Measurements from ENCODE around the gene FGF11.

Gene FGF11

DNA sequence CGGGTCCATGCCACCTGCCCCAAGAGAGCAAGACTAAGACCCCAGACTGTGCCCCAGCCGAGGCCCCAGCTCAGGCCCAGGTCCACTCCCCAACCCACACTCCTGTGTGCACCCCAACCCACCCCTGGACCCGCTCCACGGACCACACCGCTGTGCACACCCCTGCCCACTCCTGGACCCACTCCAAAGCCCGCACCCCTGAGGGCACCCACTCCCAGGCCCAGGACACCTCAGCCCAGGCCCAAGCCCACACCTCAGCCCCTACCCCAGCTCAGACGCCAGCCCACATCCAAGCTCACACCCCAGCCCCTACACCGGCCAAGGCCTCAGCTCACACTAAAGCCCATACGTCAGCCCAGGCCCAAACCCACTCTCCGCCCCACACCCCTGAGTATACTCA is 9.6 kb upstream of the FGF11 start:
- TF ChIP-seq GATA1 (IDR thresholded peaks at IDR 0.05; ENCODE audit: low read depth, low read length) (no peak), POLR2A (IDR thresholded peaks at IDR 0.05; ENCODE audit: low read length) (no peak)
- DNase-seq, result no peak

- no peak for DNase-seq
- TF ChIP-seq GATA1 (IDR thresholded peaks at IDR 0.05; ENCODE audit: low read depth, low read length), result no peak
- TF ChIP-seq POLR2A (IDR thresholded peaks at IDR 0.05; ENCODE audit: low read length), result no peak
Measured at GRCh38 chr17:7431231-7431630, 8.1 kb upstream of the FGF11 start.

DNA sequence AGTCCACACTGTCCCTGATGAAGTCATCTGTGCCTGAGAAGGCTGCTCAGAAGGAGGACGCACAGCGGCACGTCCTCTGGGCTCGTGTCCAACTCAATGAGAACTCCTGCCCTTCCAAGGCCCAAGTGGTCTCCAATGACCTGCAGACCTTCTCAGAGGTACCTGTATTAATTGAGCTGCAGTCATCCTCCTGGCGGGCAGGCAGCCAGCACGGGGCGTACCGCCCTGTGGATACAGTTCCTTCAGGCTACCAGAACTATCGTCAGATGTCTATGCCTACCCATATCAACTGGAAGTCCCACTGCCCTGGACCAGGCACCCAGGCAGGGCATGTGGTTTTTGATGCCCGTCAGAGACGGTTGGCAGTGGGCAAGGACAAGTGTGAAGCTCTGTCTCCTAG is 7.0 kb upstream of the FGF11 start:
- TF ChIP-seq POLR2A (IDR thresholded peaks at IDR 0.05; ENCODE audit: low read length) (no peak), GATA1 (IDR thresholded peaks at IDR 0.05; ENCODE audit: low read depth, low read length) (no peak)
- no peak for DNase-seq

GRCh38 chr17:7435676-7436555 is 3.4 kb upstream of the FGF11 start:
- peak; percentile 58 to 62 for DNase-seq
- no peak for TF ChIP-seq GATA1 (IDR thresholded peaks at IDR 0.05; ENCODE audit: low read depth, low read length)
- TF ChIP-seq POLR2A (IDR thresholded peaks at IDR 0.05; ENCODE audit: low read length), result peak; percentile 35

GRCh38 chr17:7436556-7437368 is 2.5 kb upstream of the FGF11 start:
- peak; percentile 85 to 90 for DNase-seq
- no peak for TF ChIP-seq POLR2A (IDR thresholded peaks at IDR 0.05; ENCODE audit: low read length)
- no peak for TF ChIP-seq GATA1 (IDR thresholded peaks at IDR 0.05; ENCODE audit: low read depth, low read length)

GRCh38 chr17:7437369-7437863 is 1.9 kb upstream of the FGF11 start:
- no peak for TF ChIP-seq POLR2A (IDR thresholded peaks at IDR 0.05; ENCODE audit: low read length)
- no peak for TF ChIP-seq GATA1 (IDR thresholded peaks at IDR 0.05; ENCODE audit: low read depth, low read length)
- no peak for DNase-seq

GRCh38 chr17:7437950-7438614 is 1.2 kb upstream of the FGF11 start:
- TF ChIP-seq POLR2A (IDR thresholded peaks at IDR 0.05; ENCODE audit: low read length) (no peak), GATA1 (IDR thresholded peaks at IDR 0.05; ENCODE audit: low read depth, low read length) (no peak)
- peak; percentile 22 to 28 for DNase-seq

- no peak for TF ChIP-seq POLR2A (IDR thresholded peaks at IDR 0.05; ENCODE audit: low read length)
- TF ChIP-seq GATA1 (IDR thresholded peaks at IDR 0.05; ENCODE audit: low read depth, low read length), result no peak
- no peak for DNase-seq
Measured at GRCh38 chr17:7438656-7439460, 454 bp upstream of the FGF11 start.

DNA sequence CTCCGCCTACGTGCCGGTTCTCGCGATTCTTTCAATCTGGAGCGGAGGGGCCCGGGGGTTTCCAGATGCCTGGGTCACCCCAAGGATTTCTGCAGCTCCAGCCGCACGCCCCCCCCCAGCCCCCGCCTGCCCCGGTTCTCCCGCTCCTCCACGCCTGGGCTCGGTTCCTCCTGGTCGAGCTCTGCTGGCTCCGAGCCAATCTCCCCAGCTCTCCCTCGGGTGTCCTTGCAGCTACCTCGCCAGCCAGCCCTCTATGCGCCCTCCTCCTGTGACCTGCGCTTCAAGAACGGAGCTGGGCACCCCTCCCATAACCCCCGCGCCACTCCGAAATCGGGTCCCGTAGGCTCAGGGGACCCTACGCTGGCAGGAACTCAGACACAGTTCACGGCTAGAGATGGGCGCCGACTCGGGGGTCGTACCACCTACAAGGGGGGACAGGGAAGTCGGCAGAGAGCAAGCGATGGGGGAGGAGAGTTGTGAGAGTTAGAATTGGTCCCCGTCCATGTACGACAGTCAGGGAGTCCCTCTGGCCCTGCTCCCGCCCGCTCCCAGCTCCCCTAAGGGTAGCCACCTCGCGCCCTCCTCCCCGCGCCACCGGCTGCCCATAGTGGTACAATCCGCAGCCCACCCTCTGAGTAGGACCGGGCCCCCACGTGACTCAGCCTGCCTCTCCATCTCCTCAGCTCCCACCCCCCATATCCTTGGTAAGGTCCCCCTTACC is 961 bp downstream of the FGF11 start:
- peak; percentile 47 to 60 for DNase-seq
- TF ChIP-seq GATA1 (IDR thresholded peaks at IDR 0.05; ENCODE audit: low read depth, low read length) (no peak), POLR2A (IDR thresholded peaks at IDR 0.05; ENCODE audit: low read length) (no peak)

GRCh38 chr17:7440834-7441195 is 1.5 kb downstream of the FGF11 start:
- TF ChIP-seq POLR2A (IDR thresholded peaks at IDR 0.05; ENCODE audit: low read length) (no peak), GATA1 (IDR thresholded peaks at IDR 0.05; ENCODE audit: low read depth, low read length) (no peak)
- DNase-seq, result peak; percentile 65 to 73

- DNase-seq, result no peak
- no peak for TF ChIP-seq GATA1 (IDR thresholded peaks at IDR 0.05; ENCODE audit: low read depth, low read length)
- no peak for TF ChIP-seq POLR2A (IDR thresholded peaks at IDR 0.05; ENCODE audit: low read length)
Measured at GRCh38 chr17:7441266-7441665, 2.0 kb downstream of the FGF11 start.

GRCh38 chr17:7442142-7442541 is 2.8 kb downstream of the FGF11 start:
- no peak for TF ChIP-seq GATA1 (IDR thresholded peaks at IDR 0.05; ENCODE audit: low read depth, low read length)
- no peak for TF ChIP-seq POLR2A (IDR thresholded peaks at IDR 0.05; ENCODE audit: low read length)
- no peak for DNase-seq

Measured in erythroblast (primary cell).